ENCODE measurements around the gene AGPAT1. TPM values are rescaled to one million over a fixed set of nuclear protein-coding genes. Genes with fewer than 3 reads are reported as not detected.

Gene AGPAT1
- total and polyA plus RNA-seq, 2 of the 13 experiments (the other 11 are each of a cell fraction or from before 2014, with no cell fraction given), result 51.3 to 139 TPM

- TF ChIP-seq ZNF251 (CRISPR knock-in tag; IDR thresholded peaks at IDR 0.05) (no peak), PLRG1 (conservative IDR thresholded peaks at IDR 0.05) (no peak), ZBTB7B (CRISPR knock-in tag; IDR thresholded peaks at IDR 0.05) (no peak), ZNF879 (CRISPR knock-in tag; IDR thresholded peaks at IDR 0.05) (no peak), SETDB1 (CRISPR knock-in tag; IDR thresholded peaks at IDR 0.05; ENCODE audit: borderline replicate concordance) (no peak), ZNF660 (CRISPR knock-in tag; IDR thresholded peaks at IDR 0.05; ENCODE audit: borderline replicate concordance, low read depth) (no peak), MAFF (IDR thresholded peaks at IDR 0.05; ENCODE audit: low read depth, low read length) (no peak), FOXP1 (IDR thresholded peaks at IDR 0.05) (no peak), FOXP1 (CRISPR knock-in tag; IDR thresholded peaks at IDR 0.05) (no peak), ZNF839 (CRISPR knock-in tag; IDR thresholded peaks at IDR 0.05; ENCODE audit: borderline replicate concordance) (no peak), DMAP1 (CRISPR knock-in tag; IDR thresholded peaks at IDR 0.05) (peak; percentile 49; the same call in 1 of the 2 replicates), ZNF577 (CRISPR knock-in tag; IDR thresholded peaks at IDR 0.05; ENCODE audit: borderline replicate concordance, low read depth) (no peak), ZNF207 (IDR thresholded peaks at IDR 0.05; ENCODE audit: borderline replicate concordance) (no peak), IRF2 (CRISPR knock-in tag; IDR thresholded peaks at IDR 0.05) (peak; percentile 16; the same call in 1 of the 2 replicates), ZFP36L1 (CRISPR knock-in tag; IDR thresholded peaks at IDR 0.05) (no peak), GATAD2A (CRISPR knock-in tag; IDR thresholded peaks at IDR 0.05) (no peak; the same call in 1 of the 2 replicates), NR2F6 (IDR thresholded peaks at IDR 0.05) (0 out of 2 replicates have a peak, but pooled peaks have one; percentile 6), NR2F6 (CRISPR knock-in tag; IDR thresholded peaks at IDR 0.05) (no peak), ZSCAN30 (CRISPR knock-in tag; IDR thresholded peaks at IDR 0.05) (no peak), ZNF367 (CRISPR knock-in tag; IDR thresholded peaks at IDR 0.05; ENCODE audit: borderline replicate concordance) (no peak), ZSCAN31 (CRISPR knock-in tag; IDR thresholded peaks at IDR 0.05; ENCODE audit: low read depth) (0 out of 2 replicates have a peak, but pooled peaks have one; percentile 21), MAFK (conservative IDR thresholded peaks at IDR 0.05 in 1 of 2, IDR thresholded peaks at IDR 0.05 in 1 of 2; ENCODE audit: low read length in 2 of 2) (no peak)
- TF ChIP-seq, protein P1, sequence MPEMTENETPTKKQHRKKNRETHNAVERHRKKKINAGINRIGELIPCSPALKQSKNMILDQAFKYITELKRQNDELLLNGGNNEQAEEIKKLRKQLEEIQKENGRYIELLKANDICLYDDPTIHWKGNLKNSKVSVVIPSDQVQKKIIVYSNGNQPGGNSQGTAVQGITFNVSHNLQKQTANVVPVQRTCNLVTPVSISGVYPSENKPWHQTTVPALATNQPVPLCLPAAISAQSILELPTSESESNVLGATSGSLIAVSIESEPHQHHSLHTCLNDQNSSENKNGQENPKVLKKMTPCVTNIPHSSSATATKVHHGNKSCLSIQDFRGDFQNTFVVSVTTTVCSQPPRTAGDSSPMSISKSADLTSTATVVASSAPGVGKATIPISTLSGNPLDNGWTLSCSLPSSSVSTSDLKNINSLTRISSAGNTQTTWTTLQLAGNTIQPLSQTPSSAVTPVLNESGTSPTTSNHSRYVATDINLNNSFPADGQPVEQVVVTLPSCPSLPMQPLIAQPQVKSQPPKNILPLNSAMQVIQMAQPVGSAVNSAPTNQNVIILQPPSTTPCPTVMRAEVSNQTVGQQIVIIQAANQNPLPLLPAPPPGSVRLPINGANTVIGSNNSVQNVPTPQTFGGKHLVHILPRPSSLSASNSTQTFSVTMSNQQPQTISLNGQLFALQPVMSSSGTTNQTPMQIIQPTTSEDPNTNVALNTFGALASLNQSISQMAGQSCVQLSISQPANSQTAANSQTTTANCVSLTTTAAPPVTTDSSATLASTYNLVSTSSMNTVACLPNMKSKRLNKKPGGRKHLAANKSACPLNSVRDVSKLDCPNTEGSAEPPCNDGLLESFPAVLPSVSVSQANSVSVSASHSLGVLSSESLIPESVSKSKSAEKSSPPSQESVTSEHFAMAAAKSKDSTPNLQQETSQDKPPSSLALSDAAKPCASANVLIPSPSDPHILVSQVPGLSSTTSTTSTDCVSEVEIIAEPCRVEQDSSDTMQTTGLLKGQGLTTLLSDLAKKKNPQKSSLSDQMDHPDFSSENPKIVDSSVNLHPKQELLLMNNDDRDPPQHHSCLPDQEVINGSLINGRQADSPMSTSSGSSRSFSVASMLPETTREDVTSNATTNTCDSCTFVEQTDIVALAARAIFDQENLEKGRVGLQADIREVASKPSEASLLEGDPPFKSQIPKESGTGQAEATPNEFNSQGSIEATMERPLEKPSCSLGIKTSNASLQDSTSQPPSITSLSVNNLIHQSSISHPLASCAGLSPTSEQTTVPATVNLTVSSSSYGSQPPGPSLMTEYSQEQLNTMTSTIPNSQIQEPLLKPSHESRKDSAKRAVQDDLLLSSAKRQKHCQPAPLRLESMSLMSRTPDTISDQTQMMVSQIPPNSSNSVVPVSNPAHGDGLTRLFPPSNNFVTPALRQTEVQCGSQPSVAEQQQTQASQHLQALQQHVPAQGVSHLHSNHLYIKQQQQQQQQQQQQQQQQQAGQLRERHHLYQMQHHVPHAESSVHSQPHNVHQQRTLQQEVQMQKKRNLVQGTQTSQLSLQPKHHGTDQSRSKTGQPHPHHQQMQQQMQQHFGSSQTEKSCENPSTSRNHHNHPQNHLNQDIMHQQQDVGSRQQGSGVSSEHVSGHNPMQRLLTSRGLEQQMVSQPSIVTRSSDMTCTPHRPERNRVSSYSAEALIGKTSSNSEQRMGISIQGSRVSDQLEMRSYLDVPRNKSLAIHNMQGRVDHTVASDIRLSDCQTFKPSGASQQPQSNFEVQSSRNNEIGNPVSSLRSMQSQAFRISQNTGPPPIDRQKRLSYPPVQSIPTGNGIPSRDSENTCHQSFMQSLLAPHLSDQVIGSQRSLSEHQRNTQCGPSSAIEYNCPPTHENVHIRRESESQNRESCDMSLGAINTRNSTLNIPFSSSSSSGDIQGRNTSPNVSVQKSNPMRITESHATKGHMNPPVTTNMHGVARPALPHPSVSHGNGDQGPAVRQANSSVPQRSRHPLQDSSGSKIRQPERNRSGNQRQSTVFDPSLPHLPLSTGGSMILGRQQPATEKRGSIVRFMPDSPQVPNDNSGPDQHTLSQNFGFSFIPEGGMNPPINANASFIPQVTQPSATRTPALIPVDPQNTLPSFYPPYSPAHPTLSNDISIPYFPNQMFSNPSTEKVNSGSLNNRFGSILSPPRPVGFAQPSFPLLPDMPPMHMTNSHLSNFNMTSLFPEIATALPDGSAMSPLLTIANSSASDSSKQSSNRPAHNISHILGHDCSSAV (CRISPR knock-in tag; IDR thresholded peaks at IDR 0.05; ENCODE audit: borderline replicate concordance), result no peak
- TF ChIP-seq, protein P2, sequence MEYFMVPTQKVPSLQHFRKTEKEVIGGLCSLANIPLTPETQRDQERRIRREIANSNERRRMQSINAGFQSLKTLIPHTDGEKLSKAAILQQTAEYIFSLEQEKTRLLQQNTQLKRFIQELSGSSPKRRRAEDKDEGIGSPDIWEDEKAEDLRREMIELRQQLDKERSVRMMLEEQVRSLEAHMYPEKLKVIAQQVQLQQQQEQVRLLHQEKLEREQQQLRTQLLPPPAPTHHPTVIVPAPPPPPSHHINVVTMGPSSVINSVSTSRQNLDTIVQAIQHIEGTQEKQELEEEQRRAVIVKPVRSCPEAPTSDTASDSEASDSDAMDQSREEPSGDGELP (IDR thresholded peaks at IDR 0.05; ENCODE audit: borderline replicate concordance, low read depth), result peak; percentile 88
Measured at GRCh38 chr6:32175711-32176475, at the start of gene AGPAT1 (continued).
